HG02884 (cell line): ENCODE results near the gene RIBC1.
"Not testable (repeated sequence)": the region's sequence is repeated elsewhere in the genome, so short reads cannot be mapped to it uniquely, and the experiment has no call there.

ENCODE experiments used
- ATAC-seq: cut with Tn5 transposase; IDR thresholded peaks from one replicate; pipeline ENCODE4 v1.9.1; 2021; ENCODE audit warnings: mild to moderate bottlenecking, moderate library complexity; ENCODE audit not compliant: unreplicated experiment

RIBC1 gene

GRCh38 chrX:53422861-53423306, at the start of gene RIBC1:
Gene RIBC1, plus strand, starts transcription at chrX:53422873. Its CDS starts 3,404 bp downstream, at chrX:53426277.
- ATAC-seq = no peak

GRCh38 chrX:53373307-53373706, 49.4 kb upstream of the RIBC1 start:
- ATAC-seq = no peak

GRCh38 chrX:53374222-53374820, 48.4 kb upstream of the RIBC1 start:
- no peak for ATAC-seq

- ATAC-seq = no peak
Observed at GRCh38 chrX:53374923-53375322, 47.8 kb upstream of the RIBC1 start.

GRCh38 chrX:53376888-53377287, 45.8 kb upstream of the RIBC1 start:
- ATAC-seq = no peak

- ATAC-seq = no peak
Observed at GRCh38 chrX:53377464-53377863, 45.2 kb upstream of the RIBC1 start.

- ATAC-seq = no peak
Observed at GRCh38 chrX:53379008-53379710, 43.5 kb upstream of the RIBC1 start.

- no peak for ATAC-seq
Observed at GRCh38 chrX:53379747-53380146, 42.9 kb upstream of the RIBC1 start.

GRCh38 chrX:53383376-53384076, 39.1 kb upstream of the RIBC1 start:
- ATAC-seq = no peak

GRCh38 chrX:53395605-53396298, 26.9 kb upstream of the RIBC1 start:
- ATAC-seq = no peak

- ATAC-seq = no peak
Observed at GRCh38 chrX:53398216-53398615, 24.5 kb upstream of the RIBC1 start.

GRCh38 chrX:53403535-53403934, 19.1 kb upstream of the RIBC1 start:
- ATAC-seq = no peak

GRCh38 chrX:53412446-53412845, 10.2 kb upstream of the RIBC1 start:
- ATAC-seq = no peak

- not testable (repeated sequence) for ATAC-seq
Observed at GRCh38 chrX:53420351-53420750, 2.3 kb upstream of the RIBC1 start.

- no peak for ATAC-seq
Observed at GRCh38 chrX:53421125-53421524, 1.5 kb upstream of the RIBC1 start.

GRCh38 chrX:53421772-53422085, 944 bp upstream of the RIBC1 start:
- ATAC-seq = no peak

- ATAC-seq = peak; percentile 91
Observed at GRCh38 chrX:53422086-53422860, 400 bp upstream of the RIBC1 start, which contains the start of gene SMC1A. Gene SMC1A, minus strand, starts transcription at chrX:53422654. Its CDS starts 54 bp downstream, at chrX:53422600.

GRCh38 chrX:53429755-53430154, 7.1 kb downstream of the RIBC1 start:
- no peak for ATAC-seq

- ATAC-seq = no peak
Observed at GRCh38 chrX:53430231-53430630, 7.6 kb downstream of the RIBC1 start.
